ENCODE data around the gene DNAJC2.
"Not testable (repeated sequence)": the region's sequence is repeated elsewhere in the genome, so short reads cannot be mapped to it uniquely, and the experiment has no call there.

The DNAJC2 gene

DNA sequence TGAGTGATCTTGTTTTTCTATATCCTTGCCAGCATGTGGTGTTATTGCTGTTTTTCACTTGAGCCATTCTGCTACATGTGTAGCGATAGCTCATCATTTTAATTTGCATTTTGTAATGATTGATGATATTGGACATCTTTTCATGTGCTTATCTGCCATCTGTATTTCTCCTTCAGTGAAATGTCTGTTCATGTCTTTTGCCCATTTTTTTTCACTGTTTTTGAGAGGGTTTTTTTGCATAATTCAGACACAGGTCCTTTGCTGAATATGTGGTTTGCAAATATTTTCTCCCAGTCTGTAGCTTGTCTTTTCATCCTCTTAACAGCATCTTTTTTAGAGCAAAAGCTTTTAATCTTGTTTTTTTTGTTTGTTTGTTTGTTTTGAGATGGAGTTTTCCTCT is 51.0 kb downstream of the DNAJC2 start:
- in situ Hi-C loops (cut with MboI; ENCODE audit: low sequenced_read_pairs, unreplicated experiment), result no loop called here
- no peak for TF ChIP-seq CTCF (IDR thresholded peaks at IDR 0.05; ENCODE audit: borderline replicate concordance, control extremely low read depth, extremely low read depth, insufficient read depth, missing control alignments)
- DNase-seq (ENCODE audit: low spot score), result no peak

DNA sequence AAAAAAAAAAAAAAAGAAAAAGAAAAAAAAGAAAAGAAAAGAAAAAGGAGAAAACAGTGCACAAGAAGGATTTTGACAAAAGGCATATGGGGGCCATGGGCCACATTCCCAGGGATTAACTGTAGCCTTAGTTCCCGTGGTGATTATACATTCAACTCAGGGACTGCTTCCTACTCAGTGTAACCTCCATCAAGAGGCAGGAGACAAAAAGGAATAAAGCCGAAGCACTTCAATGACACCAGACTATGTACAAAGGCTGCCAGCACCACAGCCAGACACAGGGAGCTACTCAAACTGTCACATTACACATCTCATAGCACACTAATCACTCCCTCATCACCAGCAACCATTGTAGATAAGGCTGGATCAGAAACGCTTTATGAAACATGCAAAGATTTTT is 52.4 kb downstream of the DNAJC2 start:
- DNase-seq (ENCODE audit: low spot score), result no peak
- in situ Hi-C loops (cut with MboI; ENCODE audit: low sequenced_read_pairs, unreplicated experiment), result no loop called here
- TF ChIP-seq CTCF (IDR thresholded peaks at IDR 0.05; ENCODE audit: borderline replicate concordance, control extremely low read depth, extremely low read depth, insufficient read depth, missing control alignments), result no peak

DNA sequence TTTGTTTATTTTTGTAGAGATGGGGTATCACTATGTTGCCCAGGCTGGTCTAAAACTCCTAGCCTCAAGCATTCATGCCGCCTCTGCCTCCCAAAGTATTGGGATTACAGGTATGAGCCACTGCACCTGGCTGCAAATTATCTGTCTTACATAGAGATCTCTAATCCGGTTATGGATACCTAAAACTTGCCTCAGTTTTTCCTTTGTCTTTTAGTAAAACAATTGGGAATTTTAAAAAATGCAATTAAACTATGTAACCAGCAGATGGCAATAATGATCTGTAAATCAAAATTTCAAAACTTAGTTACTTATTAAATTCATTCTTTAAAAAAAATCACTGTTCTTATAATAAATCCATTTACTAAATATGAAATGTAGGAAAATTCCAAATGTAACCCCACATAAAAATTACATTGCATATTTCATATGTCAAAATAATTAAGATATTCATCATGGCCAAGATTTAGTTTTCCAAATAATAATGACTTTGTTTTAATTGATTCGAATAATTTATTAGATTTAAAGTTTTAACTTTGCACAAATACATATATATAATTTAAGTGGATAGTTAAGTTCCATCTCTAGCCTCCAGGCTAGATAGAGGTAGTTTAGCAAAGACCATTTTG is 61.7 kb downstream of the DNAJC2 start:
- in situ Hi-C loops (cut with MboI; ENCODE audit: low sequenced_read_pairs, unreplicated experiment); DNase-seq (ENCODE audit: low spot score): not testable (repeated sequence)

GRCh38 chr7:103280803-103281155 is 63.8 kb downstream of the DNAJC2 start:
- in situ Hi-C loops (cut with MboI; ENCODE audit: low sequenced_read_pairs, unreplicated experiment); DNase-seq (ENCODE audit: low spot score): not testable (repeated sequence)

- DNase-seq (ENCODE audit: low spot score), result peak; percentile 52
- in situ Hi-C loops (cut with MboI; ENCODE audit: low sequenced_read_pairs, unreplicated experiment), result not testable (repeated sequence)
Measured at GRCh38 chr7:103279963-103280802, 64.4 kb downstream of the DNAJC2 start.

- DNase-seq (ENCODE audit: low spot score); in situ Hi-C loops (cut with MboI; ENCODE audit: low sequenced_read_pairs, unreplicated experiment): not testable (repeated sequence)
Measured at GRCh38 chr7:103279636-103279962, 65.0 kb downstream of the DNAJC2 start.

- in situ Hi-C loops (cut with MboI; ENCODE audit: low sequenced_read_pairs, unreplicated experiment); DNase-seq (ENCODE audit: low spot score): not testable (repeated sequence)
Measured at GRCh38 chr7:103278195-103278594, 66.4 kb downstream of the DNAJC2 start.

DNA sequence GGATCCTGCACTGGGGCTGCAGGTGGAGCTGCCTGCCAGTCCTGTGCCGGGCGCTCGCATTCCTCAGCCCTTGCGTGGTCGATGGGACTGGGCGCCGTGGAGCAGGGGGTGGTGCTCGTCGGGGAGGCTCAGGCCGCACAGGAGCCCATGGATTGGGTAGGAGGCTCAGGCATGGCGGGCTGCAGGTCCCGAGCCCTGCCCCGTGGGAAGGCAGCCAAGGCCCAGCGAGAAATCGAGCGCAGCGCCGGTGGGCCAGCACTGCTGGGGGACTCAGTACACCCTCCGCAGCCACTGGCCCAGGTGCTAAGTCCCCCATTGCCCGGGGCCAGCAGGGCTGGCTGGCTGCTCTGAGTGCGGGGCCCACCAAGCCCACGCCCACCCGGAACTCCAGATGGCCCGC is 69.7 kb downstream of the DNAJC2 start:
- in situ Hi-C loops (cut with MboI; ENCODE audit: low sequenced_read_pairs, unreplicated experiment), result not testable (repeated sequence)

GRCh38 chr7:103273374-103273773 is 71.2 kb downstream of the DNAJC2 start:
- in situ Hi-C loops (cut with MboI; ENCODE audit: low sequenced_read_pairs, unreplicated experiment); DNase-seq (ENCODE audit: low spot score): not testable (repeated sequence)

More for the DNA sequence above, 69.7 kb downstream of the DNAJC2 start:
- not testable (repeated sequence) for DNase-seq (ENCODE audit: low spot score)

DNA sequence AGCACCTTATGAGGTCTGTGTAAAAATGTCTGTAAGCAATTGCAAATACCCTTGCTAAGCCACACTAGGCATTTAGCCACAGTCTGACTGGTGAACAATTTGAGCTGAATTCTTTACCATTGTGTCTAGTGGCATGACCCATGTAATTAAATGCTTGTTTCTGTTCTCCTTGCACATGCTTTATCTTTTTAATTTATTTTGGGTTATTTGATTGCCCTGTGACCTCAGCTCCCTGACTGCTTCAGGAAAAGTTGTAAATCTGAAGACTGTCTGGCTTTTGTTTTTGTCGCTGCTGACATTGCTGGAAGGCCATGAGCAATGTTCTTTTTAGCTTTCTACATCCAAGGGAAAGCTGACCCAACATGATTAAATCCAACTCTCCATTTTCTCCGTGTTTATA is 78.3 kb downstream of the DNAJC2 start:
- DNase-seq (ENCODE audit: low spot score); in situ Hi-C loops (cut with MboI; ENCODE audit: low sequenced_read_pairs, unreplicated experiment): not testable (repeated sequence)

DNA sequence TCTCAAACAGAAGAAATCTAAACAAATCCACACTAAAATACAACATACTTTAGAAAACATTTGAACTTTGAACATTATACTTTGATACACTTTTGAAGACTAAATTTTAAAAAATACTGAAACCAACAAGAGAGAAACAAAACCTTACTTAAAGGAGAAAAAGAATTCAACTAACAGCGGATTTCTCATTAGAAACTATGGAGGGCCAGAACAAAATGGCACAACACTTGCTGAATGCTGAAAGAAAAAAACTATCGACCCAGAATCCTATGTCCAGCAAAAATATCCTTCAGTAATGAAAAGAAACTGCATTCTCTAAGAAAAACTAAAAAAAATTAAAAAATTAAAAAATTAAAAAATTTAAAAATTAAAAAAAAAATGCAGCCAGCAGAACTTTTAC is 80.5 kb downstream of the DNAJC2 start:
- in situ Hi-C loops (cut with MboI; ENCODE audit: low sequenced_read_pairs, unreplicated experiment); DNase-seq (ENCODE audit: low spot score): not testable (repeated sequence)
